Right lobe of liver (tissue), 4 donors: ENCODE measurements around the gene NCOA3.

ENCODE experiments used
- POLR2A ChIP-seq: fragments of 450-650 bp; IDR thresholded peaks from one replicate; pipeline ENCODE4 v1.6.1; 2017; ENCODE audit warnings: antibody characterized with exemption, mild to moderate bottlenecking
- TF ChIP-seq, protein P1 (sequence below), 4 donors: fragments of 200-600 bp in 3 of 4; fragments of 450-650 bp in 1 of 4; IDR thresholded peaks; one replicate each; pipeline versions ENCODE4 v1.5.1 to v1.8.0; 2016 to 2022; ENCODE audit warnings: antibody characterized with exemption in 4 of 4, mild to moderate bottlenecking in 2 of 4
- donor health status: DM: no; HTN: no; CAD: no.
- donor health status: DM: no; HTN: no; CAD: no.
- donor health status: DM: no; HTN: yes; CAD: no.

DNA sequence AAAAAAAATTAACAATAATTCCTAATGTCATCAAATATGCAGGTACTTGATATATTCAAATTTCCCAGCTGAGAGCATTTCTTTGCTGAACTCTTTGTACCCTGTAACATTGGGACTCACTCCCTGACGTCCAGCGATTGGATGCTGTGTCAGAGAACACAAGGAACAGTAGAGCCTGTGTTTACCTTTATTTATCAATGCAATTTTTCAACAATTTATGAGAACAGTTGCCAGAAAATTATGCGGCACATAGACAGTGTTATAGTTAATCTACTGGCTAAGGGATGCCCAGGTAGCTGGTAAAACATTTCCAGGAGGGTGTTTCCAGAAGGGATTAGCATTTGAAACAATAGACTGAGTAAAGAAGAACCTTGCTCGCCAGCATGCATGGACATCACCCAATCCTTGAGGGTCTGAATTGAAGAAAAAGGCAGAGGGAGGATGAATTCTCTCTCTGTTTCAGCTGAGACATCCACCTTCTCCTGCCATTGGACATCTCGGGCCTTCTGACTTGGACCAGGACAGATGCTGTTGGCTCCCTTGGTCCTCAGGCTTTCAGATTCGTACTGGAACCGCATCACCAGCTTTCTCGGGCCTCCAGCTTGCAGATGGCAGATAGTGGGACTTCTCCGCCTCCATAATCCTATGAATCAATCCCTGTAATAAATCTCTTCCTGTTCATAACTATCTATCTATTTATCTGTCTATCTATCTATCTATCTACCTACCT is 42.2 kb upstream of the NCOA3 start:
- no peak for TF ChIP-seq POLR2A
- TF ChIP-seq, protein P1, sequence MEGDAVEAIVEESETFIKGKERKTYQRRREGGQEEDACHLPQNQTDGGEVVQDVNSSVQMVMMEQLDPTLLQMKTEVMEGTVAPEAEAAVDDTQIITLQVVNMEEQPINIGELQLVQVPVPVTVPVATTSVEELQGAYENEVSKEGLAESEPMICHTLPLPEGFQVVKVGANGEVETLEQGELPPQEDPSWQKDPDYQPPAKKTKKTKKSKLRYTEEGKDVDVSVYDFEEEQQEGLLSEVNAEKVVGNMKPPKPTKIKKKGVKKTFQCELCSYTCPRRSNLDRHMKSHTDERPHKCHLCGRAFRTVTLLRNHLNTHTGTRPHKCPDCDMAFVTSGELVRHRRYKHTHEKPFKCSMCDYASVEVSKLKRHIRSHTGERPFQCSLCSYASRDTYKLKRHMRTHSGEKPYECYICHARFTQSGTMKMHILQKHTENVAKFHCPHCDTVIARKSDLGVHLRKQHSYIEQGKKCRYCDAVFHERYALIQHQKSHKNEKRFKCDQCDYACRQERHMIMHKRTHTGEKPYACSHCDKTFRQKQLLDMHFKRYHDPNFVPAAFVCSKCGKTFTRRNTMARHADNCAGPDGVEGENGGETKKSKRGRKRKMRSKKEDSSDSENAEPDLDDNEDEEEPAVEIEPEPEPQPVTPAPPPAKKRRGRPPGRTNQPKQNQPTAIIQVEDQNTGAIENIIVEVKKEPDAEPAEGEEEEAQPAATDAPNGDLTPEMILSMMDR (IDR thresholded peaks at IDR 0.05), result no peak
